Ishikawa (cell line): ENCODE results near the gene ARFGAP1.

Experiments
- CEBPB ChIP-seq: IDR thresholded peaks from 2 replicates; pipeline ENCODE4 v1.6.1; 2012
- CREB1 ChIP-seq: IDR thresholded peaks from 2 replicates; pipeline ENCODE4 v1.6.1; 2012; ENCODE audit warnings: low read depth
- EGR1 ChIP-seq: IDR thresholded peaks from 2 replicates; pipeline ENCODE4 v1.6.1; 2012
- EP300 ChIP-seq: IDR thresholded peaks from 2 replicates; pipeline ENCODE4 v1.6.1; 2012; ENCODE audit warnings: borderline replicate concordance
- FOXM1 ChIP-seq: IDR thresholded peaks from 2 replicates; pipeline ENCODE4 v1.6.1; 2012; ENCODE audit warnings: low read depth, borderline replicate concordance
- MAX ChIP-seq: IDR thresholded peaks from 2 replicates; pipeline ENCODE4 v1.6.1; 2012
- NFIC ChIP-seq: IDR thresholded peaks from 2 replicates; pipeline ENCODE4 v1.6.1; 2012
- RAD21 ChIP-seq: IDR thresholded peaks from 2 replicates; pipeline ENCODE4 v1.6.1; 2012; ENCODE audit warnings: low read depth
- REST ChIP-seq: IDR thresholded peaks from 2 replicates; pipeline ENCODE4 v1.6.1; 2012; ENCODE audit warnings: low read depth, mild to moderate bottlenecking
- TAF1 ChIP-seq: IDR thresholded peaks from 2 replicates; pipeline ENCODE4 v1.6.1; 2012; ENCODE audit warnings: low read depth, mild to moderate bottlenecking
- TCF12 ChIP-seq: IDR thresholded peaks from 2 replicates; pipeline ENCODE4 v1.6.1; 2012; ENCODE audit warnings: low read depth
- TEAD4 ChIP-seq: IDR thresholded peaks from 2 replicates; pipeline ENCODE4 v1.6.1; 2012
- USF1 ChIP-seq: IDR thresholded peaks from 2 replicates; pipeline ENCODE4 v1.6.1; 2012
- YY1 ChIP-seq: IDR thresholded peaks from 2 replicates; pipeline ENCODE4 v1.6.1; 2012; ENCODE audit warnings: low read depth
- ZBTB7A ChIP-seq: IDR thresholded peaks from 2 replicates; pipeline ENCODE4 v1.6.1; 2012; ENCODE audit warnings: low read depth

The ARFGAP1 gene

GRCh38 chr20:63328718-63329275 lies 56.2 kb downstream of the ARFGAP1 start:
- TF ChIP-seq REST: no peak
- TF ChIP-seq EP300: no peak
- no peak for TF ChIP-seq TCF12
- no peak for TF ChIP-seq TAF1

GRCh38 chr20:63329331-63330083 lies 56.9 kb downstream of the ARFGAP1 start:
- no peak for TF ChIP-seq EGR1
- no peak for TF ChIP-seq YY1
- TF ChIP-seq MAX: no peak
- TF ChIP-seq EP300: no peak
- TF ChIP-seq RAD21: no peak

- TF ChIP-seq EGR1: no peak
- no peak for TF ChIP-seq EP300
- TF ChIP-seq ZBTB7A: no peak
- TF ChIP-seq TEAD4: no peak
- no peak for TF ChIP-seq CREB1
- no peak for TF ChIP-seq CEBPB
- TF ChIP-seq USF1: no peak
Measured at GRCh38 chr20:63330084-63330760, 57.6 kb downstream of the ARFGAP1 start.

- TF ChIP-seq CREB1: no peak
- no peak for TF ChIP-seq RAD21
- no peak for TF ChIP-seq EGR1
- no peak for TF ChIP-seq YY1
- TF ChIP-seq TAF1: no peak
- no peak for TF ChIP-seq ZBTB7A
- TF ChIP-seq EP300: no peak
Measured at GRCh38 chr20:63330940-63331339, 58.3 kb downstream of the ARFGAP1 start.

- TF ChIP-seq ZBTB7A: no peak
- no peak for TF ChIP-seq CREB1
- TF ChIP-seq RAD21: no peak
- TF ChIP-seq NFIC: no peak
- no peak for TF ChIP-seq FOXM1
- TF ChIP-seq CEBPB: no peak
Measured at GRCh38 chr20:63331741-63332400, 59.3 kb downstream of the ARFGAP1 start.

GRCh38 chr20:63332488-63333240 lies 60.1 kb downstream of the ARFGAP1 start:
- TF ChIP-seq ZBTB7A: no peak
- TF ChIP-seq YY1: no peak
- TF ChIP-seq EP300: no peak
- no peak for TF ChIP-seq NFIC
- TF ChIP-seq EGR1: no peak

- TF ChIP-seq TCF12: peak; percentile 59; the same call in 1 of the 2 replicates
- no peak for TF ChIP-seq TAF1
- peak; percentile 80 for TF ChIP-seq EGR1
- TF ChIP-seq EP300: peak; percentile 40; the same call in 1 of the 2 replicates
- TF ChIP-seq RAD21: no peak
- no peak for TF ChIP-seq REST
- TF ChIP-seq YY1: no peak
- no peak for TF ChIP-seq CEBPB
- no peak for TF ChIP-seq USF1
- TF ChIP-seq ZBTB7A: peak; percentile 50; the same call in 1 of the 2 replicates
- peak; percentile 40; the same call in 1 of the 2 replicates for TF ChIP-seq MAX
- TF ChIP-seq NFIC: peak; percentile 77
- no peak for TF ChIP-seq CREB1
- TF ChIP-seq TEAD4: peak; percentile 77
- no peak for TF ChIP-seq FOXM1
Measured at GRCh38 chr20:63333241-63333836, 60.7 kb downstream of the ARFGAP1 start.
